GM13976 (cell line): ENCODE results near the gene PRCD.

Experiments used
- DNase-seq: peaks from one replicate; pipeline ENCODE4 v3.0.0; 2012; ENCODE audit warnings: low spot score
- in situ Hi-C: fragments of 300-500 bp; cut with MboI; formaldehyde crosslinking; loops from one replicate; pipeline ENCODE4 v1.12.0; 2022; ENCODE audit warnings: low sequenced_read_pairs, mixed read lengths, inconsistent platforms; ENCODE audit not compliant: unreplicated experiment
- TF ChIP-seq, protein P1 (sequence below): IDR thresholded peaks from 2 replicates; pipeline ENCODE4 v1.5.1; 2012; ENCODE audit warnings: borderline replicate concordance, mild to moderate bottlenecking; ENCODE audit not compliant: insufficient read depth; ENCODE audit errors: extremely low read depth, missing control alignments, control extremely low read depth

Gene PRCD

GRCh38 chr17:76543482-76543825 lies 3.6 kb downstream of the PRCD start:
- DNase-seq, result no peak
- in situ Hi-C loops, result no loop called here
- TF ChIP-seq, protein P1, sequence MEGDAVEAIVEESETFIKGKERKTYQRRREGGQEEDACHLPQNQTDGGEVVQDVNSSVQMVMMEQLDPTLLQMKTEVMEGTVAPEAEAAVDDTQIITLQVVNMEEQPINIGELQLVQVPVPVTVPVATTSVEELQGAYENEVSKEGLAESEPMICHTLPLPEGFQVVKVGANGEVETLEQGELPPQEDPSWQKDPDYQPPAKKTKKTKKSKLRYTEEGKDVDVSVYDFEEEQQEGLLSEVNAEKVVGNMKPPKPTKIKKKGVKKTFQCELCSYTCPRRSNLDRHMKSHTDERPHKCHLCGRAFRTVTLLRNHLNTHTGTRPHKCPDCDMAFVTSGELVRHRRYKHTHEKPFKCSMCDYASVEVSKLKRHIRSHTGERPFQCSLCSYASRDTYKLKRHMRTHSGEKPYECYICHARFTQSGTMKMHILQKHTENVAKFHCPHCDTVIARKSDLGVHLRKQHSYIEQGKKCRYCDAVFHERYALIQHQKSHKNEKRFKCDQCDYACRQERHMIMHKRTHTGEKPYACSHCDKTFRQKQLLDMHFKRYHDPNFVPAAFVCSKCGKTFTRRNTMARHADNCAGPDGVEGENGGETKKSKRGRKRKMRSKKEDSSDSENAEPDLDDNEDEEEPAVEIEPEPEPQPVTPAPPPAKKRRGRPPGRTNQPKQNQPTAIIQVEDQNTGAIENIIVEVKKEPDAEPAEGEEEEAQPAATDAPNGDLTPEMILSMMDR, result no peak

DNA sequence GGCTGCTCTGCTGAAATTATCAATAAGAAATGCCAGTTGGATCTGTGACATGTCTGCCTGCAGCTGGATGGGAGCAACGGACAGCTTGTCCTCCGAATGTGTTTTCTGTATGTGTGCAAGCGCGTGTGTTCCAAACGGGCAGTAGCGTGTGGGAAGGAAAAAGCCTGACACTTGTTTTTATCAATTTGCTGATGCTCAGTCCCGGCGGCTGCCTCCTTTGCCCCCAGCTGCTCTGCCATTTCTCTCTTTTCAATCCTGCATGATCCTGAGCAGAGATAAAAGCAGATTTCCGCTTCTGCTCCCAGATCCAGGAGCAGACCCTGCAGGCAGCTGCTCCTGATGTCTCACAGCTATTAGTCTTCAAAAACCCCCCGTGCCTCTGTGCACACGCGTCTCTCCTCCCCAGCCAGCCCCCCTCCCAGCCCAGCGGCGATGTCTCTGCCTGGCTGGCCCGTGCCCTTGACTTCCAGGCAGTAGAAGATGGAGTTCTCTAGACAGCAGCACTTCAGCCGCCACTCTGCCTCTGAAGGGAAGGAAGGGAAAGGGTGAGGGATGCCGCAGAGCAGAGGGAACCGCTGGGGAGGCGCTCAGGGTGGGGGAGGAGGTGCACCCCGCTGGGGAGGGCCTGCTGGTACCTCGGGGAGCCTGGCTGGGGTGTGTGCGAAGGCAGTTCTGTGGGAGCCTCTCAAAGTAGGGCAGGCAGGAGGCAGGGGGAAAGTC lies 4.1 kb downstream of the PRCD start:
- TF ChIP-seq, protein P1, result no peak
- in situ Hi-C loops, result no loop called here
- no peak for DNase-seq

- TF ChIP-seq, protein P1, result no peak
- in situ Hi-C loops, result no loop called here
- DNase-seq, result no peak
Observed at GRCh38 chr17:76544546-76545365, 4.9 kb downstream of the PRCD start.

- in situ Hi-C loops, result no loop called here
- DNase-seq, result no peak
Observed at GRCh38 chr17:76545918-76546555, 6.2 kb downstream of the PRCD start.

GRCh38 chr17:76546556-76547182 lies 6.8 kb downstream of the PRCD start:
- DNase-seq, result no peak
- TF ChIP-seq, protein P1, result no peak
- in situ Hi-C loops, result no loop called here

More at GRCh38 chr17:76545918-76546555, 6.2 kb downstream of the PRCD start:
- TF ChIP-seq, protein P1, result no peak

DNA sequence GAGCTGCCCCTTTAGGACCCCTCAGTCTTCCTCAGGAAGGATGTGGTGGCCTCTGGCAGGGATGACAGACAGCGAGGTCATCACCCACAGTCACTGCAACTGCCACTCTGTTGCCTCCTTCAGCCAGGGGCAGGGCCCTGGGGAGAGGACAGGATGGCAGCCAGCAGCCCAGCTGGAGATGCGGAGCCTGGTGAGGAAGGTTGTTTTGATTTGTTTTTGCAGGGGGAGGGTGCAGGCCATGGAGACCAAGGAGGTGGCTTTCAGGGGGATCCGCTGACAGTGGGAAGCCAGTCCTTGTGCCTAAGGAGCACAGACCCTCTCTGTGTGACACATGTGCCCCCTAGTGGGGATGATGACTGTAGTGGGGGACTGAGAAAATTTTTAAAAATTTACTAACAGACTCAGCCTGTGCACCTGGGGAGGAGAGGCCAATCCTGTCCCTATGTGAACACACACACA lies 7.4 kb downstream of the PRCD start:
- in situ Hi-C loops, result no loop called here
- DNase-seq, result peak; percentile 78
- TF ChIP-seq, protein P1, result peak; percentile 55
